Sigmoid colon (tissue), 4 donors: ENCODE results near the gene MSX1.

Experiments used
- EP300 ChIP-seq, 4 donors: sonication (generic); formaldehyde crosslinking; IDR thresholded peaks; one replicate each; pipeline ENCODE4 v1.6.1; 2017; ENCODE audit warnings: antibody characterized with exemption in 4 of 4
- POLR2A ChIP-seq, 2 donors: fragments of 450-650 bp; IDR thresholded peaks; one replicate each; pipeline ENCODE4 v1.6.1; 2016; ENCODE audit warnings: antibody characterized with exemption in 2 of 2, mild to moderate bottlenecking in 2 of 2, moderate library complexity in 2 of 2
- TF ChIP-seq, protein P1 (sequence below), 4 experiments: fragments of 450-650 bp in 3 of 4; fragments of 200-600 bp in 1 of 4; IDR thresholded peaks; one replicate each; pipeline ENCODE4 v1.5.1; 2016 to 2019; ENCODE audit warnings: antibody characterized with exemption in 4 of 4, mild to moderate bottlenecking in 3 of 4, moderate library complexity in 2 of 4

DNA sequence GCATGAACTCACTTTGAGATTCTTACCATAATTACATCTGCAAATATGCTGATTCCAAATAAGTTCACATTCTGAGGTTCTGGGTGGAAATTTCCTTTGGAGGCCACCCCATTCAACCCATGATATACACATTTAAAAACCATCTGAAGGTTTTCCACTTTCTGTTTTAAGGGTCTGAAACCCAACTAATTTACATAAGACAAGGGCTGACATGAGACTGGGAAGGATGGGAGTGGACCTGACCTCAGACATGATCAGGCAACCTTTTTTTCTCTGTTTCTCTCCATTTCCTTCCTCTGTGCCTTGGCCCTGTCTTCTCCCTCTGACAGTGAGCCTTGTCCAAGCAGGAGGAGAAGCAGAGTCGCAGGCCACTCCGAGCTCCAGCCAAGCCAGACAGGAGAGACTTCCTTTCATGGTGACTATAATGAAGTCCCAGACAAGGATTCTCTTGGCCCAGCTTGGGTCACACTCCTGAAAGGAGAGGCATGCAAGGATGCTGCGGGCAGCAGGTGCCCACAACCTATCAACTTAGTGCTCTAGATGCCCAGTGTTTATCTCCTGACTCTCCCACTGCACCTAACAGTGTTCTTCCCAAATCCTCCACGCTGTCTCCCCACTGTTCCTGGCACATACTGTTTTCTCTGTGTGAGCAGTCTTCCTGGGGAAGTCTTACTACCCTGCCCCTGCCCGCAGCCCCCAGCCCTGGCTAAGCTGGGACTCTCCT, 39.9 kb downstream of the MSX1 start:
- TF ChIP-seq EP300 (IDR thresholded peaks at IDR 0.05) (no peak), POLR2A (IDR thresholded peaks at IDR 0.05) (no peak)
- TF ChIP-seq, protein P1, sequence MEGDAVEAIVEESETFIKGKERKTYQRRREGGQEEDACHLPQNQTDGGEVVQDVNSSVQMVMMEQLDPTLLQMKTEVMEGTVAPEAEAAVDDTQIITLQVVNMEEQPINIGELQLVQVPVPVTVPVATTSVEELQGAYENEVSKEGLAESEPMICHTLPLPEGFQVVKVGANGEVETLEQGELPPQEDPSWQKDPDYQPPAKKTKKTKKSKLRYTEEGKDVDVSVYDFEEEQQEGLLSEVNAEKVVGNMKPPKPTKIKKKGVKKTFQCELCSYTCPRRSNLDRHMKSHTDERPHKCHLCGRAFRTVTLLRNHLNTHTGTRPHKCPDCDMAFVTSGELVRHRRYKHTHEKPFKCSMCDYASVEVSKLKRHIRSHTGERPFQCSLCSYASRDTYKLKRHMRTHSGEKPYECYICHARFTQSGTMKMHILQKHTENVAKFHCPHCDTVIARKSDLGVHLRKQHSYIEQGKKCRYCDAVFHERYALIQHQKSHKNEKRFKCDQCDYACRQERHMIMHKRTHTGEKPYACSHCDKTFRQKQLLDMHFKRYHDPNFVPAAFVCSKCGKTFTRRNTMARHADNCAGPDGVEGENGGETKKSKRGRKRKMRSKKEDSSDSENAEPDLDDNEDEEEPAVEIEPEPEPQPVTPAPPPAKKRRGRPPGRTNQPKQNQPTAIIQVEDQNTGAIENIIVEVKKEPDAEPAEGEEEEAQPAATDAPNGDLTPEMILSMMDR (IDR thresholded peaks at IDR 0.05) = no peak
